Measurements from ENCODE around the gene PDZD7. TPM values are rescaled to one million over a fixed set of nuclear protein-coding genes. Genes with fewer than 3 reads are reported as not detected.

The PDZD7 gene
- polyA plus RNA-seq, 3 donors = 1.2 to 1.9 (median 1.8) TPM

GRCh38 chr10:101005361-101005760, 25.6 kb downstream of the PDZD7 start:
- DNase-seq (ENCODE audit: low read depth in 3 of 3, low spot score in 2 of 3) = no peak

- no peak for DNase-seq (ENCODE audit: low read depth in 3 of 3, low spot score in 2 of 3)
Observed at GRCh38 chr10:101003639-101004206, 27.2 kb downstream of the PDZD7 start.

GRCh38 chr10:101002456-101002855, 28.5 kb downstream of the PDZD7 start:
- no peak for DNase-seq (ENCODE audit: low read depth in 3 of 3, low spot score in 2 of 3)

- DNase-seq (ENCODE audit: low read depth in 3 of 3, low spot score in 2 of 3) = no peak
Observed at GRCh38 chr10:101001659-101002035, 29.3 kb downstream of the PDZD7 start.

GRCh38 chr10:101000915-101001658, 29.8 kb downstream of the PDZD7 start:
- DNase-seq (ENCODE audit: low read depth in 3 of 3, low spot score in 2 of 3) = peak in 1 of 3 donors; percentile 67

- no peak for DNase-seq (ENCODE audit: low read depth in 3 of 3, low spot score in 2 of 3)
Observed at GRCh38 chr10:101000127-101000914, 30.6 kb downstream of the PDZD7 start.

- no peak for DNase-seq (ENCODE audit: low read depth in 3 of 3, low spot score in 2 of 3)
Observed at GRCh38 chr10:100999742-101000126, 31.2 kb downstream of the PDZD7 start, which contains the start of gene LZTS2. TSS of gene LZTS2 (plus strand) at chr10:100999808. CDS start at chr10:101002539, 2,731 bp downstream.

GRCh38 chr10:100998991-100999741, 31.8 kb downstream of the PDZD7 start:
- DNase-seq (ENCODE audit: low read depth in 3 of 3, low spot score in 2 of 3) = peak in 1 of 3 donors; percentile 67

- DNase-seq (ENCODE audit: low read depth in 3 of 3, low spot score in 2 of 3) = peak in 2 of 3 donors; percentile 84
Observed at GRCh38 chr10:100998183-100998990, 32.5 kb downstream of the PDZD7 start.

GRCh38 chr10:100997360-100998182, 33.4 kb downstream of the PDZD7 start:
- no peak for DNase-seq (ENCODE audit: low read depth in 3 of 3, low spot score in 2 of 3)

- DNase-seq (ENCODE audit: low read depth in 3 of 3, low spot score in 2 of 3) = no peak
Observed at GRCh38 chr10:100996678-100997359, 34.1 kb downstream of the PDZD7 start.

GRCh38 chr10:100995181-100995580, 35.7 kb downstream of the PDZD7 start:
- DNase-seq (ENCODE audit: low read depth in 3 of 3, low spot score in 2 of 3) = no peak

GRCh38 chr10:100993986-100994708, 36.8 kb downstream of the PDZD7 start:
- no peak for DNase-seq (ENCODE audit: low read depth in 3 of 3, low spot score in 2 of 3)

- no peak for DNase-seq (ENCODE audit: low read depth in 3 of 3, low spot score in 2 of 3)
Observed at GRCh38 chr10:100989088-100989487, 41.8 kb downstream of the PDZD7 start.

GRCh38 chr10:100988166-100988565, 42.8 kb downstream of the PDZD7 start:
- no peak for DNase-seq (ENCODE audit: low read depth in 3 of 3, low spot score in 2 of 3)

- no peak for DNase-seq (ENCODE audit: low read depth in 3 of 3, low spot score in 2 of 3)
Observed at GRCh38 chr10:100987685-100988049, 43.3 kb downstream of the PDZD7 start.

- DNase-seq (ENCODE audit: low read depth in 3 of 3, low spot score in 2 of 3) = peak in 2 of 3 donors; percentile 59 to 74
Observed at GRCh38 chr10:100986952-100987684, 43.8 kb downstream of the PDZD7 start, which contains the start of the genes MRPL43 and TWNK. TSS of gene MRPL43 (minus strand) at chr10:100987497. CDS start at chr10:100987443, 54 bp downstream. TSS of gene TWNK (plus strand) at chr10:100987543. CDS start at chr10:100988211, 668 bp downstream.
